Ureter (tissue), 1 donor: Measurements from ENCODE around the gene RAB11FIP3. TPM values are rescaled to one million over a fixed set of nuclear protein-coding genes. Genes with fewer than 3 reads are reported as not detected.
A peak's percentile ranks its signal among the peaks of the same experiment; 100 is the strongest.

ENCODE experiments used
- DNase-seq: peaks from one replicate; pipeline ENCODE4 v3.0.0-alpha.2; 2020; ENCODE audit warnings: low spot score
- total RNA-seq: library from RNA; stranded (reverse); gene quantifications from one replicate; pipeline ENCODE4 v1.2.4, GENCODE V29; 2023
- donor health status: DM: yes; HTN: yes; CAD: no.

Gene RAB11FIP3
- total RNA-seq, 1 donor from 2014 or later: 42.0 TPM

- DNase-seq: no peak
Measured at GRCh38 chr16:515939-516226, 90.4 kb downstream of the RAB11FIP3 start.

GRCh38 chr16:516301-516700 is 90.9 kb downstream of the RAB11FIP3 start:
- DNase-seq: no peak

GRCh38 chr16:518858-519257 is 93.4 kb downstream of the RAB11FIP3 start:
- DNase-seq: no peak

- DNase-seq: no peak
Measured at GRCh38 chr16:519425-519824, 94.0 kb downstream of the RAB11FIP3 start.

- no peak for DNase-seq
Measured at GRCh38 chr16:519841-520687, 94.6 kb downstream of the RAB11FIP3 start.

GRCh38 chr16:520847-521246 is 95.4 kb downstream of the RAB11FIP3 start:
- DNase-seq: no peak

- no peak for DNase-seq
Measured at GRCh38 chr16:521381-522210, 96.1 kb downstream of the RAB11FIP3 start.

GRCh38 chr16:522320-523096 is 97.1 kb downstream of the RAB11FIP3 start:
- DNase-seq: no peak

GRCh38 chr16:523097-523741 is 97.8 kb downstream of the RAB11FIP3 start:
- no peak for DNase-seq

GRCh38 chr16:524274-525040 is 99.0 kb downstream of the RAB11FIP3 start:
- no peak for DNase-seq

- no peak for DNase-seq
Measured at GRCh38 chr16:525123-525519, 99.7 kb downstream of the RAB11FIP3 start.

- no peak for DNase-seq
Measured at GRCh38 chr16:525520-526180, 100.2 kb downstream of the RAB11FIP3 start.

GRCh38 chr16:526181-527014 is 100.9 kb downstream of the RAB11FIP3 start:
- DNase-seq: no peak

- DNase-seq: peak; percentile 90
Measured at GRCh38 chr16:527015-527903, 101.8 kb downstream of the RAB11FIP3 start, which contains the start of gene CAPN15. CAPN15 (plus strand) TSS chr16:527712; CDS start chr16:546839, 19,127 bp downstream.

GRCh38 chr16:528111-529011 is 102.9 kb downstream of the RAB11FIP3 start:
- DNase-seq: peak; percentile 69

GRCh38 chr16:529012-529575 is 103.6 kb downstream of the RAB11FIP3 start:
- DNase-seq: no peak
